Measurements from ENCODE around the gene KCTD16.

Gene KCTD16

GRCh38 chr5:144202726-144203125, 32.1 kb downstream of the KCTD16 start:
- DNase-seq (ENCODE audit: low spot score) (no peak), ATAC-seq (ENCODE audit: low read depth) (no peak)
- H3K4me1 ChIP-seq (ENCODE audit: insufficient read depth, poor library complexity, severe bottlenecking), result peaks cover 3% of the 10 kb centered on the region
- H3K4me3 ChIP-seq (ENCODE audit: severe bottlenecking), result no peak overlapping the region
- no peaks in the 10 kb centered on the region for H3K9me3 ChIP-seq (ENCODE audit: severe bottlenecking)
- no peak for TF ChIP-seq CTCF (IDR thresholded peaks at IDR 0.05; ENCODE audit: poor library complexity, severe bottlenecking)
- H3K27ac ChIP-seq (ENCODE audit: poor library complexity, severe bottlenecking), result no peak overlapping the region
- peaks cover 36% of the 10 kb centered on the region for H3K27me3 ChIP-seq (ENCODE audit: insufficient read depth, poor library complexity, severe bottlenecking)
- no peaks in the 10 kb centered on the region for H3K36me3 ChIP-seq (ENCODE audit: low read depth)

GRCh38 chr5:144203750-144204596, 33.3 kb downstream of the KCTD16 start:
- TF ChIP-seq CTCF (IDR thresholded peaks at IDR 0.05; ENCODE audit: poor library complexity, severe bottlenecking), result peak; percentile 99
- ATAC-seq (ENCODE audit: low read depth) (peak; percentile 81), DNase-seq (ENCODE audit: low spot score) (no peak)
- no peaks in the 10 kb centered on the region for H3K4me1 ChIP-seq (ENCODE audit: insufficient read depth, poor library complexity, severe bottlenecking)
- no peak overlapping the region for H3K4me3 ChIP-seq (ENCODE audit: severe bottlenecking)
- no peaks in the 10 kb centered on the region for H3K36me3 ChIP-seq (ENCODE audit: low read depth)
- no peak overlapping the region for H3K27ac ChIP-seq (ENCODE audit: poor library complexity, severe bottlenecking)
- H3K27me3 ChIP-seq (ENCODE audit: insufficient read depth, poor library complexity, severe bottlenecking), result peaks cover 48% of the 10 kb centered on the region
- H3K9me3 ChIP-seq (ENCODE audit: severe bottlenecking), result no peaks in the 10 kb centered on the region

GRCh38 chr5:144205141-144205551, 34.5 kb downstream of the KCTD16 start:
- Histone ChIP-seq H3K27me3 (ENCODE audit: insufficient read depth, poor library complexity, severe bottlenecking) (peaks cover 57% of the 10 kb centered on the region), H3K4me3 (ENCODE audit: severe bottlenecking) (no peak overlapping the region), H3K9me3 (ENCODE audit: severe bottlenecking) (no peaks in the 10 kb centered on the region), H3K4me1 (ENCODE audit: insufficient read depth, poor library complexity, severe bottlenecking) (no peaks in the 10 kb centered on the region), H3K36me3 (ENCODE audit: low read depth) (no peaks in the 10 kb centered on the region), H3K27ac (ENCODE audit: poor library complexity, severe bottlenecking) (no peak overlapping the region)
- DNase-seq (ENCODE audit: low spot score) (no peak), ATAC-seq (ENCODE audit: low read depth) (peak; percentile 62)
- TF ChIP-seq CTCF (IDR thresholded peaks at IDR 0.05; ENCODE audit: poor library complexity, severe bottlenecking), result no peak

GRCh38 chr5:144206141-144206540, 35.5 kb downstream of the KCTD16 start:
- Histone ChIP-seq H3K36me3 (ENCODE audit: low read depth) (no peaks in the 10 kb centered on the region), H3K27me3 (ENCODE audit: insufficient read depth, poor library complexity, severe bottlenecking) (peaks cover 66% of the 10 kb centered on the region), H3K4me1 (ENCODE audit: insufficient read depth, poor library complexity, severe bottlenecking) (no peaks in the 10 kb centered on the region), H3K9me3 (ENCODE audit: severe bottlenecking) (no peaks in the 10 kb centered on the region), H3K27ac (ENCODE audit: poor library complexity, severe bottlenecking) (no peak overlapping the region), H3K4me3 (ENCODE audit: severe bottlenecking) (no peak overlapping the region)
- ATAC-seq (ENCODE audit: low read depth) (no peak), DNase-seq (ENCODE audit: low spot score) (no peak)
- TF ChIP-seq CTCF (IDR thresholded peaks at IDR 0.05; ENCODE audit: poor library complexity, severe bottlenecking), result no peak

- H3K9me3 ChIP-seq (ENCODE audit: severe bottlenecking), result no peaks in the 10 kb centered on the region
- H3K4me3 ChIP-seq (ENCODE audit: severe bottlenecking), result no peak overlapping the region
- no peak for TF ChIP-seq CTCF (IDR thresholded peaks at IDR 0.05; ENCODE audit: poor library complexity, severe bottlenecking)
- peaks cover 71% of the 10 kb centered on the region for H3K27me3 ChIP-seq (ENCODE audit: insufficient read depth, poor library complexity, severe bottlenecking)
- H3K27ac ChIP-seq (ENCODE audit: poor library complexity, severe bottlenecking), result no peak overlapping the region
- ATAC-seq (ENCODE audit: low read depth) (no peak), DNase-seq (ENCODE audit: low spot score) (no peak)
- no peaks in the 10 kb centered on the region for H3K36me3 ChIP-seq (ENCODE audit: low read depth)
- H3K4me1 ChIP-seq (ENCODE audit: insufficient read depth, poor library complexity, severe bottlenecking), result no peaks in the 10 kb centered on the region
These were observed 37.3 kb downstream of the KCTD16 start for GRCh38 chr5:144207875-144208444.

Measured in RWPE2 (cell line).